NCI-H1694 treated with DMSO at 0.1 percent for 48 hours (cell line): ENCODE measurements around the gene GRM5.
"Not testable (repeated sequence)": the region's sequence is repeated elsewhere in the genome, so short reads cannot be mapped to it uniquely, and the experiment has no call there.

Experiments used
- DNase-seq: peaks from one replicate; lab custom pipeline; 2025; lab: John Stamatoyannopoulos, UW

GRM5 gene

GRCh38 chr11:88538098-88538497 lies 527.7 kb downstream of the GRM5 start:
- no peak for DNase-seq

- no peak for DNase-seq
These were observed 528.2 kb downstream of the GRM5 start for GRCh38 chr11:88537613-88538012.

GRCh38 chr11:88536616-88537265 lies 529.0 kb downstream of the GRM5 start:
- DNase-seq, result no peak

GRCh38 chr11:88535916-88536547 lies 529.8 kb downstream of the GRM5 start:
- no peak for DNase-seq

GRCh38 chr11:88535266-88535665 lies 530.5 kb downstream of the GRM5 start:
- DNase-seq, result no peak

GRCh38 chr11:88534706-88535105 lies 531.1 kb downstream of the GRM5 start:
- DNase-seq, result not testable (repeated sequence)

GRCh38 chr11:88534185-88534584 lies 531.6 kb downstream of the GRM5 start:
- DNase-seq, result no peak

- DNase-seq, result no peak
These were observed 532.8 kb downstream of the GRM5 start for GRCh38 chr11:88533001-88533400.

- DNase-seq, result no peak
These were observed 534.0 kb downstream of the GRM5 start for GRCh38 chr11:88531831-88532230.

GRCh38 chr11:88529426-88529825 lies 536.4 kb downstream of the GRM5 start:
- DNase-seq, result no peak

- no peak for DNase-seq
These were observed 542.3 kb downstream of the GRM5 start for GRCh38 chr11:88523386-88524071.

GRCh38 chr11:88522624-88523385 lies 543.0 kb downstream of the GRM5 start:
- no peak for DNase-seq

GRCh38 chr11:88521799-88522201 lies 544.0 kb downstream of the GRM5 start:
- DNase-seq, result no peak

- no peak for DNase-seq
These were observed 544.4 kb downstream of the GRM5 start for GRCh38 chr11:88521399-88521798.

GRCh38 chr11:88520391-88520790 lies 545.4 kb downstream of the GRM5 start:
- no peak for DNase-seq

GRCh38 chr11:88515002-88515401 lies 550.8 kb downstream of the GRM5 start:
- DNase-seq, result no peak

- no peak for DNase-seq
These were observed 554.8 kb downstream of the GRM5 start for GRCh38 chr11:88511006-88511405.

- no peak for DNase-seq
These were observed 556.8 kb downstream of the GRM5 start for GRCh38 chr11:88508759-88509581.

- no peak for DNase-seq
These were observed 557.4 kb downstream of the GRM5 start for GRCh38 chr11:88508418-88508758.

GRCh38 chr11:88507771-88508417 lies 557.9 kb downstream of the GRM5 start:
- no peak for DNase-seq

- no peak for DNase-seq
These were observed 564.2 kb downstream of the GRM5 start for GRCh38 chr11:88501541-88501940.
